ENCODE measurements around the gene AK9.

- TF ChIP-seq CTCF (IDR thresholded peaks at IDR 0.05 in 4 of 5, conservative IDR thresholded peaks at IDR 0.05 in 1 of 5), result no peak
- no peak for TF ChIP-seq POLR2A (IDR thresholded peaks at IDR 0.05)
Measured at GRCh38 chr6:109477725-109478124, 213.3 kb downstream of the AK9 start.

Data from gastrocnemius medialis (tissue), 4 donors.